ENCODE data around the gene TLCD4. TPM values are rescaled to one million over a fixed set of nuclear protein-coding genes. Genes with fewer than 3 reads are reported as not detected.

Gene TLCD4
- total RNA-seq, 1 experiment from 2014 or later, result 12.1 TPM

DNA sequence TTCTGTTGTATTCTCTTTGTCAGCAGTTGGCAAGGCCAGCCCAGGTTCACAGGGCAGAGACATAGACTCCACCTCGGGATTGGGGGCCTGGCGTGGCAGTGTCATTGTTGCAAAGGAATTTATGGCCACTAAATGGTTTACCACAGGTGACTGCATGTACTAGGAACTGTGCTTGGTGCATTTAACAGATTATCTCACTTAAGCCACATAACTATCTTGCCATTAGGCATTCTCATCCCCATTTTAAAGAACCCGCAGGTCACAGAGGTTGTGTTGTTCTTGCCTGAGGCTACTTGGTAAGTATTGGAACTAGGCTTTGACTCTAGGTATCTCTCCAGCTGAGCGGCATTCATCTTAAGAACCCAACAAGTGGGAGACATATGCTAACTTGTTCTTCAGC lies 9.7 kb downstream of the TLCD4 start:
- Histone ChIP-seq H3K27me3 (ENCODE audit: insufficient read depth, low read length) (no peaks in the 10 kb centered on the region), H3K27ac (ENCODE audit: low read depth, low read length) (no peak overlapping the region), H3K9ac (ENCODE audit: low read length) (no peak overlapping the region), H3K9me3 (ENCODE audit: control insufficient read depth in 1 of 2, insufficient read depth in 1 of 2, low read depth in 1 of 2, low read length in 2 of 2) (no peaks in the 10 kb centered on the region), H4K20me1 (ENCODE audit: insufficient read depth) (no peaks in the 10 kb centered on the region), H2AFZ (ENCODE audit: low read depth, low read length, poor library complexity, severe bottlenecking) (no peak overlapping the region), H3K9me2 (ENCODE audit: insufficient read depth) (no peaks in the 10 kb centered on the region), H3K4me3 (replicated peaks in 1 of 2; ENCODE audit: low read depth in 1 of 2, low read length in 2 of 2) (no peak overlapping the region), H3K36me3 (ENCODE audit: control insufficient read depth in 1 of 2, insufficient read depth in 2 of 2, low read length in 2 of 2) (no peaks in the 10 kb centered on the region), H3K4me2 (ENCODE audit: low read length) (no peak overlapping the region), H3K79me2 (ENCODE audit: insufficient read depth, low read length) (peaks cover 3% of the 10 kb centered on the region), H3K4me1 (ENCODE audit: control insufficient read depth in 1 of 2, insufficient read depth in 2 of 2, low read length in 2 of 2) (no peaks in the 10 kb centered on the region)
- ChIA-PET CTCF (no interaction called here), RAD21 (ENCODE audit: low non-redundant PET in 1 of 2, low total read pairs in 2 of 2, uncharacterized antibody in 2 of 2, unreplicated experiment in 2 of 2) (no interaction called here), POLR2A (no interaction called here)
- ATAC-seq (no peak), DNase-seq (ENCODE audit: low read depth, low spot score) (no peak)
- no TSS peak for BruUV-seq (replicated peaks)
- intact Hi-C loops (cut with micrococcal nuclease), result no loop called here
- TF ChIP-seq ZNF274 (IDR thresholded peaks at IDR 0.05; ENCODE audit: low read depth, low read length) (no peak), SRF (IDR thresholded peaks at IDR 0.05; ENCODE audit: low read depth) (no peak), POLR2A (IDR thresholded peaks at IDR 0.05; ENCODE audit: borderline replicate concordance, extremely low read depth, insufficient read depth, insufficient read length) (no peak), EGR1 (IDR thresholded peaks at IDR 0.05; ENCODE audit: low read depth) (no peak), ELF1 (IDR thresholded peaks at IDR 0.05; ENCODE audit: borderline replicate concordance, low read depth) (no peak), ZFX (IDR thresholded peaks at IDR 0.05) (no peak), CBX3 (IDR thresholded peaks at IDR 0.05; ENCODE audit: low read depth) (no peak), TCF7L2 (IDR thresholded peaks at IDR 0.05; ENCODE audit: borderline replicate concordance, extremely low read depth, insufficient read depth, insufficient read length) (no peak), EZH2phosphoT487 (IDR thresholded peaks at IDR 0.05; ENCODE audit: borderline replicate concordance) (no peak), CEBPB (IDR thresholded peaks at IDR 0.05; ENCODE audit: low read depth) (no peak), FOSL1 (IDR thresholded peaks at IDR 0.05; ENCODE audit: low read depth) (no peak), SIN3A (IDR thresholded peaks at IDR 0.05; ENCODE audit: low read depth) (no peak)
- TF ChIP-seq, protein P1, sequence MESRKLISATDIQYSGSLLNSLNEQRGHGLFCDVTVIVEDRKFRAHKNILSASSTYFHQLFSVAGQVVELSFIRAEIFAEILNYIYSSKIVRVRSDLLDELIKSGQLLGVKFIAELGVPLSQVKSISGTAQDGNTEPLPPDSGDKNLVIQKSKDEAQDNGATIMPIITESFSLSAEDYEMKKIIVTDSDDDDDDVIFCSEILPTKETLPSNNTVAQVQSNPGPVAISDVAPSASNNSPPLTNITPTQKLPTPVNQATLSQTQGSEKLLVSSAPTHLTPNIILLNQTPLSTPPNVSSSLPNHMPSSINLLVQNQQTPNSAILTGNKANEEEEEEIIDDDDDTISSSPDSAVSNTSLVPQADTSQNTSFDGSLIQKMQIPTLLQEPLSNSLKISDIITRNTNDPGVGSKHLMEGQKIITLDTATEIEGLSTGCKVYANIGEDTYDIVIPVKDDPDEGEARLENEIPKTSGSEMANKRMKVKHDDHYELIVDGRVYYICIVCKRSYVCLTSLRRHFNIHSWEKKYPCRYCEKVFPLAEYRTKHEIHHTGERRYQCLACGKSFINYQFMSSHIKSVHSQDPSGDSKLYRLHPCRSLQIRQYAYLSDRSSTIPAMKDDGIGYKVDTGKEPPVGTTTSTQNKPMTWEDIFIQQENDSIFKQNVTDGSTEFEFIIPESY (IDR thresholded peaks at IDR 0.05; ENCODE audit: extremely low read depth, insufficient replicate concordance, low read length), result no peak
- TF ChIP-seq, protein P2, sequence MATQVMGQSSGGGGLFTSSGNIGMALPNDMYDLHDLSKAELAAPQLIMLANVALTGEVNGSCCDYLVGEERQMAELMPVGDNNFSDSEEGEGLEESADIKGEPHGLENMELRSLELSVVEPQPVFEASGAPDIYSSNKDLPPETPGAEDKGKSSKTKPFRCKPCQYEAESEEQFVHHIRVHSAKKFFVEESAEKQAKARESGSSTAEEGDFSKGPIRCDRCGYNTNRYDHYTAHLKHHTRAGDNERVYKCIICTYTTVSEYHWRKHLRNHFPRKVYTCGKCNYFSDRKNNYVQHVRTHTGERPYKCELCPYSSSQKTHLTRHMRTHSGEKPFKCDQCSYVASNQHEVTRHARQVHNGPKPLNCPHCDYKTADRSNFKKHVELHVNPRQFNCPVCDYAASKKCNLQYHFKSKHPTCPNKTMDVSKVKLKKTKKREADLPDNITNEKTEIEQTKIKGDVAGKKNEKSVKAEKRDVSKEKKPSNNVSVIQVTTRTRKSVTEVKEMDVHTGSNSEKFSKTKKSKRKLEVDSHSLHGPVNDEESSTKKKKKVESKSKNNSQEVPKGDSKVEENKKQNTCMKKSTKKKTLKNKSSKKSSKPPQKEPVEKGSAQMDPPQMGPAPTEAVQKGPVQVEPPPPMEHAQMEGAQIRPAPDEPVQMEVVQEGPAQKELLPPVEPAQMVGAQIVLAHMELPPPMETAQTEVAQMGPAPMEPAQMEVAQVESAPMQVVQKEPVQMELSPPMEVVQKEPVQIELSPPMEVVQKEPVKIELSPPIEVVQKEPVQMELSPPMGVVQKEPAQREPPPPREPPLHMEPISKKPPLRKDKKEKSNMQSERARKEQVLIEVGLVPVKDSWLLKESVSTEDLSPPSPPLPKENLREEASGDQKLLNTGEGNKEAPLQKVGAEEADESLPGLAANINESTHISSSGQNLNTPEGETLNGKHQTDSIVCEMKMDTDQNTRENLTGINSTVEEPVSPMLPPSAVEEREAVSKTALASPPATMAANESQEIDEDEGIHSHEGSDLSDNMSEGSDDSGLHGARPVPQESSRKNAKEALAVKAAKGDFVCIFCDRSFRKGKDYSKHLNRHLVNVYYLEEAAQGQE (IDR thresholded peaks at IDR 0.05; ENCODE audit: low read depth), result no peak
- TF ChIP-seq, protein P3, sequence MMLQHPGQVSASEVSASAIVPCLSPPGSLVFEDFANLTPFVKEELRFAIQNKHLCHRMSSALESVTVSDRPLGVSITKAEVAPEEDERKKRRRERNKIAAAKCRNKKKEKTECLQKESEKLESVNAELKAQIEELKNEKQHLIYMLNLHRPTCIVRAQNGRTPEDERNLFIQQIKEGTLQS (IDR thresholded peaks at IDR 0.05), result no peak
- TF ChIP-seq, protein P4, sequence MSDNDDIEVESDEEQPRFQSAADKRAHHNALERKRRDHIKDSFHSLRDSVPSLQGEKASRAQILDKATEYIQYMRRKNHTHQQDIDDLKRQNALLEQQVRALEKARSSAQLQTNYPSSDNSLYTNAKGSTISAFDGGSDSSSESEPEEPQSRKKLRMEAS (IDR thresholded peaks at IDR 0.05), result no peak
